ENCODE data around the gene CCL28. TPM values are rescaled to one million over a fixed set of nuclear protein-coding genes. Genes with fewer than 3 reads are reported as not detected.
"Not testable (repeated sequence)": the region's sequence is repeated elsewhere in the genome, so short reads cannot be mapped to it uniquely, and the experiment has no call there.

Gene CCL28
- total RNA-seq, 1 experiment from 2014 or later = not detected

GRCh38 chr5:43389679-43390329 lies 22.4 kb downstream of the CCL28 start:
- H3K9me3 ChIP-seq (replicated peaks) = no peaks in the 10 kb centered on the region
- H3K4me3 ChIP-seq = no peak overlapping the region
- H3K27me3 ChIP-seq = no peaks in the 10 kb centered on the region
- H3K36me3 ChIP-seq = no peaks in the 10 kb centered on the region
- no peaks in the 10 kb centered on the region for H3K4me1 ChIP-seq
- peak; percentile 63 to 92 for DNase-seq
- no peak overlapping the region for H3K27ac ChIP-seq

- no peaks in the 10 kb centered on the region for H3K4me1 ChIP-seq
- H3K9me3 ChIP-seq (replicated peaks) = no peaks in the 10 kb centered on the region
- H3K36me3 ChIP-seq = no peaks in the 10 kb centered on the region
- no peaks in the 10 kb centered on the region for H3K27me3 ChIP-seq
- DNase-seq = no peak
- H3K27ac ChIP-seq = no peak overlapping the region
- no peak overlapping the region for H3K4me3 ChIP-seq
Measured at GRCh38 chr5:43386960-43387362, 25.2 kb downstream of the CCL28 start.

GRCh38 chr5:43376496-43377140 lies 35.6 kb downstream of the CCL28 start:
- Histone ChIP-seq H3K4me3 (no peak overlapping the region), H3K27ac (no peak overlapping the region), H3K27me3 (no peaks in the 10 kb centered on the region), H3K36me3 (no peaks in the 10 kb centered on the region), H3K9me3 (replicated peaks) (no peaks in the 10 kb centered on the region), H3K4me1 (no peaks in the 10 kb centered on the region)
- no peak for DNase-seq

GRCh38 chr5:43371821-43372220 lies 40.4 kb downstream of the CCL28 start:
- no peaks in the 10 kb centered on the region for H3K4me1 ChIP-seq
- no peak for DNase-seq
- peaks cover 4% of the 10 kb centered on the region; the same call in 1 of the 2 replicates for H3K9me3 ChIP-seq (replicated peaks)
- no peak overlapping the region for H3K4me3 ChIP-seq
- no peaks in the 10 kb centered on the region for H3K27me3 ChIP-seq
- H3K36me3 ChIP-seq = no peaks in the 10 kb centered on the region
- no peak overlapping the region for H3K27ac ChIP-seq

GRCh38 chr5:43370352-43370751 lies 41.8 kb downstream of the CCL28 start:
- Histone ChIP-seq H3K9me3 (replicated peaks) (peaks cover 4% of the 10 kb centered on the region; the same call in 1 of the 2 replicates), H3K27ac (no peak overlapping the region), H3K36me3 (no peaks in the 10 kb centered on the region), H3K4me3 (no peak overlapping the region), H3K27me3 (no peaks in the 10 kb centered on the region), H3K4me1 (no peaks in the 10 kb centered on the region)
- no peak for DNase-seq

- H3K4me3 ChIP-seq = no peak overlapping the region
- H3K9me3 ChIP-seq (replicated peaks) = peaks cover 4% of the 10 kb centered on the region; the same call in 1 of the 2 replicates
- H3K4me1 ChIP-seq = no peaks in the 10 kb centered on the region
- no peaks in the 10 kb centered on the region for H3K27me3 ChIP-seq
- no peak for DNase-seq
- no peaks in the 10 kb centered on the region for H3K36me3 ChIP-seq
- H3K27ac ChIP-seq = no peak overlapping the region
Measured at GRCh38 chr5:43369651-43370050, 42.5 kb downstream of the CCL28 start.

GRCh38 chr5:43367909-43368669 lies 44.1 kb downstream of the CCL28 start:
- Histone ChIP-seq H3K4me1 (no peaks in the 10 kb centered on the region), H3K4me3 (no peak overlapping the region), H3K27ac (no peak overlapping the region), H3K27me3 (no peaks in the 10 kb centered on the region), H3K36me3 (no peaks in the 10 kb centered on the region), H3K9me3 (replicated peaks) (peaks cover 4% of the 10 kb centered on the region; the same call in 1 of the 2 replicates)
- DNase-seq = no peak

- H3K36me3 ChIP-seq = no peaks in the 10 kb centered on the region
- H3K4me1 ChIP-seq = no peaks in the 10 kb centered on the region
- DNase-seq = no peak
- H3K4me3 ChIP-seq = no peak overlapping the region
- no peak overlapping the region for H3K27ac ChIP-seq
- H3K9me3 ChIP-seq (replicated peaks) = peaks cover 4% of the 10 kb centered on the region; the same call in 1 of the 2 replicates
- no peaks in the 10 kb centered on the region for H3K27me3 ChIP-seq
Measured at GRCh38 chr5:43367453-43367852, 44.7 kb downstream of the CCL28 start.

GRCh38 chr5:43366680-43367246 lies 45.4 kb downstream of the CCL28 start:
- not testable (repeated sequence) for H3K27me3 ChIP-seq; H3K4me3 ChIP-seq; DNase-seq; H3K9me3 ChIP-seq (replicated peaks); H3K36me3 ChIP-seq; H3K27ac ChIP-seq; H3K4me1 ChIP-seq

- H3K4me1 ChIP-seq; H3K9me3 ChIP-seq (replicated peaks); H3K27ac ChIP-seq; H3K36me3 ChIP-seq; H3K27me3 ChIP-seq; H3K4me3 ChIP-seq; DNase-seq: not testable (repeated sequence)
Measured at GRCh38 chr5:43365155-43365554, 47.0 kb downstream of the CCL28 start.

- Histone ChIP-seq H3K4me1 (no peaks in the 10 kb centered on the region), H3K27me3 (no peaks in the 10 kb centered on the region), H3K36me3 (no peaks in the 10 kb centered on the region), H3K27ac (no peak overlapping the region), H3K4me3 (no peak overlapping the region), H3K9me3 (replicated peaks) (0 out of 2 replicates have a peak, but pooled peaks cover 5% of the 10 kb centered on the region)
- no peak for DNase-seq
Measured at GRCh38 chr5:43363445-43364152, 48.6 kb downstream of the CCL28 start.

GRCh38 chr5:43362725-43363435 lies 49.3 kb downstream of the CCL28 start:
- Histone ChIP-seq H3K27me3 (no peaks in the 10 kb centered on the region), H3K36me3 (no peaks in the 10 kb centered on the region), H3K4me3 (no peak overlapping the region), H3K4me1 (no peaks in the 10 kb centered on the region), H3K27ac (no peak overlapping the region), H3K9me3 (replicated peaks) (0 out of 2 replicates have a peak, but pooled peaks cover 5% of the 10 kb centered on the region)
- DNase-seq = no peak

GRCh38 chr5:43358726-43359125 lies 53.5 kb downstream of the CCL28 start:
- no peaks in the 10 kb centered on the region for H3K36me3 ChIP-seq
- H3K4me3 ChIP-seq = no peak overlapping the region
- H3K27ac ChIP-seq = no peak overlapping the region
- H3K4me1 ChIP-seq = no peaks in the 10 kb centered on the region
- H3K9me3 ChIP-seq (replicated peaks) = 0 out of 2 replicates have a peak, but pooled peaks cover 5% of the 10 kb centered on the region
- no peak for DNase-seq
- no peaks in the 10 kb centered on the region for H3K27me3 ChIP-seq

- no peak for DNase-seq
- no peak overlapping the region for H3K4me3 ChIP-seq
- H3K27ac ChIP-seq = no peak overlapping the region
- H3K36me3 ChIP-seq = no peaks in the 10 kb centered on the region
- no peaks in the 10 kb centered on the region for H3K27me3 ChIP-seq
- 0 out of 2 replicates have a peak, but pooled peaks cover 5% of the 10 kb centered on the region for H3K9me3 ChIP-seq (replicated peaks)
- no peaks in the 10 kb centered on the region for H3K4me1 ChIP-seq
Measured at GRCh38 chr5:43358301-43358700, 53.9 kb downstream of the CCL28 start.
